Psoas muscle (tissue), 8 donors: Measurements from ENCODE around the gene SLC17A7. TPM values are rescaled to one million over a fixed set of nuclear protein-coding genes. Genes with fewer than 3 reads are reported as not detected.
A peak's percentile ranks its signal among the peaks of the same experiment; 100 is the strongest.

ENCODE experiments used
- ATAC-seq, 4 donors: fragments of 200-7000 bp; cut with Tn5 transposase; one replicate each; pipeline ENCODE4 v1.9.1; 2020; ENCODE audit warnings: moderate library complexity in 3 of 4, mild to moderate bottlenecking in 2 of 4
- DNase-seq, 2 donors: peaks; one replicate each; pipeline ENCODE4 v3.0.0-alpha.2; 2020
- H3K27ac ChIP-seq: fragments of 200-600 bp; one replicate; pipeline ENCODE4 v1.8.0; 2022
- H3K27me3 ChIP-seq, 3 donors: fragments of 200-600 bp in 1 of 3; one replicate each; pipeline versions ENCODE4 v1.6.1 to v1.8.0; 2013 to 2022; ENCODE audit warnings: low read length in 2 of 3, mild to moderate bottlenecking in 2 of 3, moderate library complexity in 1 of 3; ENCODE audit not compliant: insufficient read depth in 3 of 3
- H3K36me3 ChIP-seq, 2 donors: fragments of 200-600 bp in 1 of 2; one replicate each; pipeline versions ENCODE4 v1.6.1 to v1.8.0; 2013 to 2022; ENCODE audit warnings: low read depth in 1 of 2, mild to moderate bottlenecking in 1 of 2, moderate library complexity in 1 of 2; ENCODE audit not compliant: insufficient read depth in 1 of 2
- H3K4me1 ChIP-seq: fragments of 200-600 bp; one replicate; pipeline ENCODE4 v1.8.0; 2022
- H3K4me3 ChIP-seq: fragments of 200-600 bp; one replicate; pipeline ENCODE4 v1.8.0; 2022; ENCODE audit warnings: mild to moderate bottlenecking
- H3K9me3 ChIP-seq: fragments of 200-600 bp; one replicate; pipeline ENCODE4 v1.8.0; 2022
- WGBS, 3 donors: extraction: QIAGEN DNeasy Blood & Tissue Kit; methylation state at CpG; one replicate each; pipeline versions ENCODE4 v1.1.6 to v1.1.7; 2013; 5-methylcytosine and 5-hydroxymethylcytosine counted together
- intact Hi-C, 2 donors: fragments of 100-400 bp; cut with DNase I; formaldehyde crosslinking; loops; one replicate each; pipeline versions ENCODE4 v1.11.0 to v1.14.2; 2022
- polyA plus RNA-seq, 3 donors: library from polyadenylated mRNA; stranded (reverse); fragments of 200-250 nt; gene quantifications; one replicate each; pipeline ENCODE4 v1.2.3, GENCODE V29; 2013
- total RNA-seq, 4 donors: library from RNA; stranded (reverse); fragmentation: NEBNext Ultra II Directional in 2 of 4; extraction: Animal tissue kit (Norgen Biotek cat#: 25700) in 2 of 4; gene quantifications; one replicate each; pipeline versions ENCODE4 v1.2.1 to v1.2.4, GENCODE V29; 2021 to 2023
- TF ChIP-seq, protein P1 (sequence below): fragments of 200-600 bp; IDR thresholded peaks from one replicate; pipeline ENCODE4 v1.8.0; 2022; ENCODE audit warnings: antibody characterized with exemption
- donor health status: healthy with polysubstance abuse.
- donor health status: DM: no; HTN: no; CAD: no; lungs with moderate emphysema.
- donor health status: Bipolar disorder and iron deficiency.
- donor health status: healthy.
- donor health status: DM: yes; HTN: yes; CAD: no.
- donor health status: DM: no; HTN: no; CAD: no.
- donor health status: DM: no; HTN: no; CAD: no.
- donor health status: DM: yes; HTN: yes; CAD: no.

The SLC17A7 gene
- total and polyA plus RNA-seq, 7 donors, result 0.42 to 1.8 (median 0.78) TPM

DNA sequence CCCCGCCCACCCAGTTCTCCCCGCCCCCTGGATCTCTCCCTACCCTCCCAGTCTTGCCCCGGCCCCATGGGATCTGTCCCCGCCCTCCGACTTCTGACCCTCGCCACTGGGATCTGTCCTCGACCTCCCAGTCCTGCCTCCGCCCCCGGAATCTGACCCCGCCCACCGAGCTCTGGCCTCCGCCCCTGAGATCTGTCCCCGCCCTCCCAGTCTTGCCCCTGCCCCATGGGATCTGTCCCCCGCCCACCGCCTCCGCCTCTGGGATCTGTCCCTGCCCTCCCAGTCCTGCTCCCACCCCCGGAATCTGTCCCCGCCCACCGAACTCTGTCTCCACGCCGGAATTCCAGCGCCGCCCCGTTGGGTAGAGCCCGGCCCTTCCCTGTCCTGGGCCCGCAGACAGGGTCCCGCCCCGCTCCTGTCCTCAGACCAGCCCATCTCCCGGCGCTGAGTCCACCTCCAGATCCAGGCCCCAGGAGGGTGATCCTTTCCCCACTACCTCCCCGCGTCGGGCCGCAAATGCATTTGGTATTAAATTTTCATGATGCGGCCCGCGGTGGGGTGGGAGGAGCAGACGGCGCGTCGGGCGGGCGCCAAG lies 1.5 kb upstream of the SLC17A7 start:
- WGBS, 3 donors, result 1% methylated on average over 31 to 43 of the region's 43 CpGs
- no peaks in the 10 kb centered on the region for H3K4me1 ChIP-seq
- H3K27me3 ChIP-seq, result peaks cover 0 to 43% (median 24%) of the 10 kb centered on the region in 3 donors
- intact Hi-C loops, result loop anchor here (1.0 to 5.0 kb wide), 3 partner anchors 50 to 216 kb away; no protein-coding TSS in a partner anchor
- peak; percentile 96 to 97 for DNase-seq
- H3K27ac ChIP-seq, result peak overlapping the region; percentile 63
- TF ChIP-seq, protein P1, sequence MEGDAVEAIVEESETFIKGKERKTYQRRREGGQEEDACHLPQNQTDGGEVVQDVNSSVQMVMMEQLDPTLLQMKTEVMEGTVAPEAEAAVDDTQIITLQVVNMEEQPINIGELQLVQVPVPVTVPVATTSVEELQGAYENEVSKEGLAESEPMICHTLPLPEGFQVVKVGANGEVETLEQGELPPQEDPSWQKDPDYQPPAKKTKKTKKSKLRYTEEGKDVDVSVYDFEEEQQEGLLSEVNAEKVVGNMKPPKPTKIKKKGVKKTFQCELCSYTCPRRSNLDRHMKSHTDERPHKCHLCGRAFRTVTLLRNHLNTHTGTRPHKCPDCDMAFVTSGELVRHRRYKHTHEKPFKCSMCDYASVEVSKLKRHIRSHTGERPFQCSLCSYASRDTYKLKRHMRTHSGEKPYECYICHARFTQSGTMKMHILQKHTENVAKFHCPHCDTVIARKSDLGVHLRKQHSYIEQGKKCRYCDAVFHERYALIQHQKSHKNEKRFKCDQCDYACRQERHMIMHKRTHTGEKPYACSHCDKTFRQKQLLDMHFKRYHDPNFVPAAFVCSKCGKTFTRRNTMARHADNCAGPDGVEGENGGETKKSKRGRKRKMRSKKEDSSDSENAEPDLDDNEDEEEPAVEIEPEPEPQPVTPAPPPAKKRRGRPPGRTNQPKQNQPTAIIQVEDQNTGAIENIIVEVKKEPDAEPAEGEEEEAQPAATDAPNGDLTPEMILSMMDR, result no peak
- H3K4me3 ChIP-seq, result peak overlapping the region; percentile 77
- H3K9me3 ChIP-seq, result no peaks in the 10 kb centered on the region
- H3K36me3 ChIP-seq, result peaks cover 0 to 14% of the 10 kb centered on the region in 2 donors
- peak; percentile 56 to 66 (median 62) for ATAC-seq

DNA sequence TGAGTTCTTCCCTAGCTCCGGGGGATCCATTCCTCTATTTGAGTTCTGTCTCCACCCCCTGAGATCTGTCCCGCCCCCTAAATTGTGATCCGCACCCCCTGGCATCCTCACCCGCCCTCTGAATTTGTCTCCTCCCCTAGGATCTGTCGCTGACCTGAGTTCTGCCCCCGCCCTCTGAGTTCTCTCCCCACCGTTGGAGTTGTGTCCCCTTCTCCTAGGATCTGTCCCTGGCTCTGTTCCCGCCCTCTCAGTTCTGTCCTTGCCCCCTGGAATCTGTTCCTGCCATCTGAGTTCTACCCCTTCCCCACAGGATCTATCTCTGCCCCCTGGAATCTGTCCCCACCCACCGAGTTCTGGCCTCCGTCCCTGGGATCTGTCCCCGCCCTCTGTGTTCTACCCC lies 1.0 kb upstream of the SLC17A7 start:
- 3 to 4% (median 4%) methylated on average over 11 of the region's 11 CpGs for WGBS, 3 donors
- no peak overlapping the region for H3K27ac ChIP-seq

DNA sequence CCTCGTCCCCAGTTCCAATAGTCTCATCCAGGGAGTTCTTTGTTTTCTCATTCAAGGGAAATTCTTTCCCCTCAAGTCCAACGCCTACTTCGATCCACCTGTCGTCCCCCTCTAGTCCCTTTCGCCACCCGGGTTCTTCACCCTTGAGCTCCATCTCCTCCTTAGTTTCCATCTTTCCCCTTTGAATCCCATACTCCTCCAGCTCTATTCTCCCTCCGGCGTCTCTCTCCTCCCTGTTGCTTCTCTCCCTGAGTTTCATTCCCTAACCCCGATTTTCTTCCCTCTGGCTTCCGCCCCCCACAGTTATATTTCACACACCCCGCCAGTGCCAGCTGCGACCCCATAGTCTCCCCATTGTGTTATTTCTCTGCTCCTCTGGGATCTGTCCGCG lies 628 bp upstream of the SLC17A7 start:
- Histone ChIP-seq H3K27ac (no peak overlapping the region), H3K4me1 (no peaks in the 10 kb centered on the region), H3K36me3 (peaks cover 0 to 10% of the 10 kb centered on the region in 2 donors), H3K9me3 (no peaks in the 10 kb centered on the region), H3K27me3 (peaks cover 0 to 49% (median 25%) of the 10 kb centered on the region in 3 donors), H3K4me3 (peak overlapping the region; percentile 77)
- DNase-seq (no peak), ATAC-seq (no peak)
- TF ChIP-seq, protein P1, result no peak
- WGBS, 3 donors, result 6 to 10% (median 10%) methylated on average over 14 of the region's 14 CpGs
- intact Hi-C loops, result loop anchor here (2.0 to 5.0 kb wide), 2 partner anchors 49 to 215 kb away; no protein-coding TSS in a partner anchor

More for the DNA sequence above, 1.0 kb upstream of the SLC17A7 start:
- H3K27me3 ChIP-seq, result peaks cover 0 to 45% (median 24%) of the 10 kb centered on the region in 3 donors
- intact Hi-C loops, result loop anchor here (2.0 to 5.0 kb wide), 2 partner anchors 50 to 215 kb away; no protein-coding TSS in a partner anchor
- TF ChIP-seq, protein P1, result no peak
- DNase-seq (peak; percentile 66 to 80), ATAC-seq (no peak)
- peaks cover 0 to 14% of the 10 kb centered on the region in 2 donors for H3K36me3 ChIP-seq
- H3K4me3 ChIP-seq, result peak overlapping the region; percentile 77
- no peaks in the 10 kb centered on the region for H3K4me1 ChIP-seq
- H3K9me3 ChIP-seq, result no peaks in the 10 kb centered on the region

DNA sequence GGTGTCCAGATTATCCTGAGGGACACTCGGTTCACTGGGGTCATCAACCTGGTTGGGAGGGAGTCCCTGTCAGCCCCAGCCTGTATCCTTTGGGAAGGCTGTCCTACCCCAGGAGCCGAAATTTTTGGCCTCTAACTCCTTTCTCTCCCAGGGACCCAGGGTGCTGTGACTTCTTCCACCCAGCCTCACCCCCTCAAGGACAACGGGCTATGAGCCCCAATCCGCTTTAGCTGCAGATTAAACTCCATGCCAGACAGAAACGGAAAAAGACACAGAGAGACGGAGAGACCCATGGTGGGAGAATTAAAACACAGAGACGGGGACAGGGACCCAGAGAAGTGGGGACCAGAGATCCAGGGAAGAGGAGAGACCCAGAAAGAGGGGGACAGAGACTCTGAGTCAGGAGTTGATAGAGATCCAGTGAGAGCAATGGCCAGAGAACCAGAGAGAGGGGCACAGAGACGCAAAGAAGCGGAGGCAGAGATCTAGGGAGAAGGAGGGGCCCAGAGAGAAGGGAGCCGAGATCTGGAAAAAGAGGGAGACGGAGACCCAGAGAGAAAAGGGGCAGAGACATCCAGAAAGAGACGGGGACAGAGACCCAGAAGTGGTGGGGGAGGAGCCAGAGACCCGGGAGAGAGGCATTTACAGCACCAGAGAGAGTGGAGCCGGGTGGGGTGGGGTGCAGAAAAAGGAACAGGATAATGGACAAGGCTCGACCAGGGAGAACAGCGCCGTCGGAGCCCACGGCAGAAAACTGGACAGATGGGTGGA lies 703 bp downstream of the SLC17A7 start:
- 15 to 29% (median 25%) methylated on average over 14 to 19 of the region's 19 CpGs for WGBS, 3 donors
- no peak for ATAC-seq
- intact Hi-C loops, result loop anchor here in 1 of 2 donors (5.0 kb wide), 1 partner anchor 213 kb away; no protein-coding TSS in a partner anchor
- Histone ChIP-seq H3K9me3 (no peaks in the 10 kb centered on the region), H3K4me3 (peak overlapping the region; percentile 49), H3K27me3 (peaks cover 0 to 62% (median 32%) of the 10 kb centered on the region in 3 donors), H3K4me1 (no peaks in the 10 kb centered on the region), H3K27ac (no peak overlapping the region), H3K36me3 (no peaks in the 10 kb centered on the region)
- no peak for DNase-seq
- TF ChIP-seq, protein P1, result no peak
